HEK293 (cell line): Measurements from ENCODE around the gene FXYD2.

Source experiments
- CTCF ChIA-PET: fragments of 350-600 bp; formaldehyde crosslinking; extraction: SDS; loops from one replicate; lab custom pipeline; 2021; ENCODE audit warnings: antibody characterized with exemption; lab: Yijun Ruan, JAX
- POLR2A ChIA-PET: fragments of 300-600 bp; formaldehyde crosslinking; extraction: SDS; loops from one replicate; lab custom pipeline; 2020; ENCODE audit warnings: antibody characterized with exemption, inconsistent platforms; lab: Yijun Ruan, JAX
- H3K27ac ChIP-seq: fragments of 200-500 bp; sonication (Bioruptor generic); 2 replicates; pipeline ENCODE4 v1.5.1; 2014; ENCODE audit warnings: low read depth, low read length, control low read depth, inconsistent platforms; ENCODE audit errors: extremely low read depth
- H3K36me3 ChIP-seq, 2 experiments: fragments of 200-500 bp in 1 of 2; sonication (Bioruptor generic) in 1 of 2; 1 replicate in 1 of 2; 2 replicates in 1 of 2; pipeline ENCODE4 v1.5.1; 2014 to 2017; ENCODE audit warnings: inconsistent platforms in 2 of 2, low read length in 2 of 2; ENCODE audit not compliant: control insufficient read depth in 2 of 2, insufficient read depth in 1 of 2
- H3K4me1 ChIP-seq: fragments of 200-500 bp; sonication (Bioruptor generic); 2 replicates; pipeline ENCODE4 v1.5.1; 2014; ENCODE audit warnings: mild to moderate bottlenecking, low read length, inconsistent platforms; ENCODE audit not compliant: control insufficient read depth, insufficient read depth
- H3K4me3 ChIP-seq: 2 replicates; pipeline ENCODE4 v1.5.1; 2011; ENCODE audit warnings: low read depth, mild to moderate bottlenecking, control low read depth, low read length, moderate library complexity
- H3K9me3 ChIP-seq: fragments of 200-500 bp; sonication (Bioruptor generic); 2 replicates; pipeline ENCODE4 v1.5.1; 2014; ENCODE audit warnings: low read depth, low read length, inconsistent platforms; ENCODE audit not compliant: control insufficient read depth, insufficient read depth
- HOXC10 ChIP-seq: sonication (generic); formaldehyde crosslinking; IDR thresholded peaks from 2 replicates; pipeline ENCODE4 v1.8.1; 2023; ENCODE audit warnings: mild to moderate bottlenecking, missing genetic modification reagents
- PBX3 ChIP-seq: sonication (generic); formaldehyde crosslinking; IDR thresholded peaks from 2 replicates; pipeline ENCODE4 v1.8.1; 2022; ENCODE audit warnings: mild to moderate bottlenecking, moderate library complexity, missing genetic modification reagents
- PRDM1 ChIP-seq: fragments of 450-650 bp; formaldehyde crosslinking; IDR thresholded peaks from 2 replicates; pipeline ENCODE4; 2016; ENCODE audit warnings: missing biosample characterization, missing genetic modification characterization
- SETDB1 ChIP-seq: IDR thresholded peaks from one replicate; pipeline ENCODE4 v1.6.1; 2017; ENCODE audit warnings: mild to moderate bottlenecking, low read length, moderate library complexity, mixed read lengths; ENCODE audit not compliant: insufficient read length
- ZFP41 ChIP-seq: fragments of 450-650 bp; formaldehyde crosslinking; IDR thresholded peaks from 2 replicates; pipeline ENCODE4 v1.5.1; 2016; ENCODE audit warnings: missing biosample characterization, missing genetic modification characterization, borderline replicate concordance
- ZNF133 ChIP-seq: fragments of 450-650 bp; formaldehyde crosslinking; IDR thresholded peaks from 2 replicates; pipeline ENCODE4 v1.5.1; 2016; ENCODE audit warnings: missing biosample characterization, missing genetic modification characterization
- ZNF148 ChIP-seq: fragments of 450-650 bp; formaldehyde crosslinking; IDR thresholded peaks from 2 replicates; pipeline ENCODE4 v1.5.0; 2017; ENCODE audit warnings: missing biosample characterization, missing genetic modification characterization, borderline replicate concordance
- ZNF335 ChIP-seq: fragments of 450-650 bp; formaldehyde crosslinking; conservative IDR thresholded peaks from 2 replicates; pipeline ENCODE4 v1.5.1; 2016; ENCODE audit warnings: missing biosample characterization, missing genetic modification characterization
- ZNF362 ChIP-seq: fragments of 450-650 bp; formaldehyde crosslinking; IDR thresholded peaks from 2 replicates; pipeline ENCODE4 v1.5.1; 2016; ENCODE audit warnings: missing biosample characterization, missing genetic modification characterization
- ZNF391 ChIP-seq: fragments of 450-650 bp; formaldehyde crosslinking; IDR thresholded peaks from 2 replicates; pipeline ENCODE4 v1.5.1; 2016; ENCODE audit warnings: low read depth, missing biosample characterization, missing genetic modification characterization, borderline replicate concordance
- ZNF404 ChIP-seq: fragments of 450-650 bp; formaldehyde crosslinking; IDR thresholded peaks from 2 replicates; pipeline ENCODE4 v1.5.1; 2017; ENCODE audit warnings: missing biosample characterization, missing genetic modification characterization
- ZNF580 ChIP-seq: fragments of 450-650 bp; formaldehyde crosslinking; IDR thresholded peaks from 2 replicates; pipeline ENCODE4 v1.5.1; 2016; ENCODE audit warnings: missing biosample characterization, missing genetic modification characterization
- ZNF664 ChIP-seq: fragments of 450-650 bp; formaldehyde crosslinking; IDR thresholded peaks from 2 replicates; pipeline ENCODE4 v1.5.1; 2016; ENCODE audit warnings: missing biosample characterization, missing genetic modification characterization
- ZNF76 ChIP-seq: fragments of 450-650 bp; formaldehyde crosslinking; IDR thresholded peaks from 2 replicates; pipeline ENCODE4; 2016; ENCODE audit warnings: low read depth, missing biosample characterization, missing genetic modification characterization, borderline replicate concordance
- ZNF776 ChIP-seq: fragments of 450-650 bp; formaldehyde crosslinking; IDR thresholded peaks from 2 replicates; pipeline ENCODE4 v1.5.0; 2017; ENCODE audit warnings: missing biosample characterization, missing genetic modification characterization, borderline replicate concordance
- TF ChIP-seq, protein P1 (sequence below): fragments of 450-650 bp; formaldehyde crosslinking; IDR thresholded peaks from 2 replicates; pipeline ENCODE4 v1.5.1; 2016; ENCODE audit warnings: missing biosample characterization, missing genetic modification characterization
- TF ChIP-seq, protein P2 (sequence below): fragments of 450-650 bp; formaldehyde crosslinking; IDR thresholded peaks from 2 replicates; pipeline ENCODE4 v1.5.1; 2016; ENCODE audit warnings: missing biosample characterization, missing genetic modification characterization

FXYD2 gene

GRCh38 chr11:117843666-117844484 is 19.3 kb upstream of the FXYD2 start (continued):
- TF ChIP-seq, protein P1, sequence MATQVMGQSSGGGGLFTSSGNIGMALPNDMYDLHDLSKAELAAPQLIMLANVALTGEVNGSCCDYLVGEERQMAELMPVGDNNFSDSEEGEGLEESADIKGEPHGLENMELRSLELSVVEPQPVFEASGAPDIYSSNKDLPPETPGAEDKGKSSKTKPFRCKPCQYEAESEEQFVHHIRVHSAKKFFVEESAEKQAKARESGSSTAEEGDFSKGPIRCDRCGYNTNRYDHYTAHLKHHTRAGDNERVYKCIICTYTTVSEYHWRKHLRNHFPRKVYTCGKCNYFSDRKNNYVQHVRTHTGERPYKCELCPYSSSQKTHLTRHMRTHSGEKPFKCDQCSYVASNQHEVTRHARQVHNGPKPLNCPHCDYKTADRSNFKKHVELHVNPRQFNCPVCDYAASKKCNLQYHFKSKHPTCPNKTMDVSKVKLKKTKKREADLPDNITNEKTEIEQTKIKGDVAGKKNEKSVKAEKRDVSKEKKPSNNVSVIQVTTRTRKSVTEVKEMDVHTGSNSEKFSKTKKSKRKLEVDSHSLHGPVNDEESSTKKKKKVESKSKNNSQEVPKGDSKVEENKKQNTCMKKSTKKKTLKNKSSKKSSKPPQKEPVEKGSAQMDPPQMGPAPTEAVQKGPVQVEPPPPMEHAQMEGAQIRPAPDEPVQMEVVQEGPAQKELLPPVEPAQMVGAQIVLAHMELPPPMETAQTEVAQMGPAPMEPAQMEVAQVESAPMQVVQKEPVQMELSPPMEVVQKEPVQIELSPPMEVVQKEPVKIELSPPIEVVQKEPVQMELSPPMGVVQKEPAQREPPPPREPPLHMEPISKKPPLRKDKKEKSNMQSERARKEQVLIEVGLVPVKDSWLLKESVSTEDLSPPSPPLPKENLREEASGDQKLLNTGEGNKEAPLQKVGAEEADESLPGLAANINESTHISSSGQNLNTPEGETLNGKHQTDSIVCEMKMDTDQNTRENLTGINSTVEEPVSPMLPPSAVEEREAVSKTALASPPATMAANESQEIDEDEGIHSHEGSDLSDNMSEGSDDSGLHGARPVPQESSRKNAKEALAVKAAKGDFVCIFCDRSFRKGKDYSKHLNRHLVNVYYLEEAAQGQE (tag by site-specific recombination) = no peak
- TF ChIP-seq, protein P2, sequence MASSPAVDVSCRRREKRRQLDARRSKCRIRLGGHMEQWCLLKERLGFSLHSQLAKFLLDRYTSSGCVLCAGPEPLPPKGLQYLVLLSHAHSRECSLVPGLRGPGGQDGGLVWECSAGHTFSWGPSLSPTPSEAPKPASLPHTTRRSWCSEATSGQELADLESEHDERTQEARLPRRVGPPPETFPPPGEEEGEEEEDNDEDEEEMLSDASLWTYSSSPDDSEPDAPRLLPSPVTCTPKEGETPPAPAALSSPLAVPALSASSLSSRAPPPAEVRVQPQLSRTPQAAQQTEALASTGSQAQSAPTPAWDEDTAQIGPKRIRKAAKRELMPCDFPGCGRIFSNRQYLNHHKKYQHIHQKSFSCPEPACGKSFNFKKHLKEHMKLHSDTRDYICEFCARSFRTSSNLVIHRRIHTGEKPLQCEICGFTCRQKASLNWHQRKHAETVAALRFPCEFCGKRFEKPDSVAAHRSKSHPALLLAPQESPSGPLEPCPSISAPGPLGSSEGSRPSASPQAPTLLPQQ (tag by site-specific recombination) = no peak
- TF ChIP-seq ZNF362 (tag by site-specific recombination) (no peak), ZNF391 (no peak)

DNA sequence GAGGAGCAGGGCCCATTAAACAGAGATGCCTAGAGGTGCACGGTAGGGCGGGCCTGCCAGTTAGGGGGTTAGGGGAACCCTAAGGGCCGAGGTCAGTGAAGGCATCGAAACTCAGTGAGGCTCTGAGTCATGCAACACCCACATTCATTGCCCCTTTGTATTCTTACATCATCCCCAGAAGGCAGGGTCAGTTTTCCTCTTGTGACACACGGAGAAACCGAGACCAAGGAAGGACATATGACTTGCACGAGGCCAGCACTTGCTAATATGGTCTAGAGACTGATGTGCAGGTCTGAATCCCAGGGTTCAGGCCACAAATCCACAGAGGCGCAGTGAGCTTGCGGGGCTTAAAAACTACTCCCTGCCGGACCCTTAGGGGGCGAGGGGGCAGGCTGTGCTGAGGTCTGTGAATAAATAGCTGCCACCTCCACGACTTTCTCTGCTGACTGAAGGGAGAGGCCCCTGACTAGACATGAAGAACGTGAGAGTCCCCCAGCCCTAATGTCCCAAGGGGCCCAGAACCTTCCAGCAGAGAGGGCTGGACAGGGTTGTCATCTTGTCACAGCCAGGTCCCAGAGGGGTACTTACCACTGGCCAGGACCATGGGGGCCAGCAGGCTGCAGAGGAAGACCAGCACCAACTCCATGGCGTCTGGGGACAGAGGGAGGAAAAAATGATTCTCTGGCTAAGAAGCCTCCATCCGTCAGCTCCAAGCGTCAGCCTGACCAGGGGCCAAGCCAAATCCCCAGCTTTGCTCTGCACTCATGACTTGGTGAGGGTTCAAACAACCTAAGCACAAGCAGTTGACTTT is 17.8 kb upstream of the FXYD2 start:
- ChIA-PET CTCF (interaction anchor here (0.6 to 5.4 kb wide), 12 partner anchors 11 to 211 kb away, joined by 3 to 169 read pairs (median 8); no protein-coding TSS in a partner anchor), POLR2A (no interaction called here)
- Histone ChIP-seq H3K4me1 (no peaks in the 10 kb centered on the region), H3K27ac (no peak overlapping the region), H3K4me3 (no peak overlapping the region), H3K36me3 (no peaks in the 10 kb centered on the region), H3K9me3 (no peaks in the 10 kb centered on the region)
- no peak for TF ChIP-seq ZNF76 (tag by site-specific recombination)
- TF ChIP-seq ZNF335 (tag by site-specific recombination) = no peak
- no peak for TF ChIP-seq PRDM1 (tag by site-specific recombination)
- no peak for TF ChIP-seq ZNF776 (tag by site-specific recombination)
- TF ChIP-seq ZNF664 (tag by site-specific recombination) = no peak
- no peak for TF ChIP-seq ZNF148 (tag by site-specific recombination)
- TF ChIP-seq ZNF580 (tag by site-specific recombination) = no peak
- TF ChIP-seq ZNF133 (tag by site-specific recombination) = no peak
- TF ChIP-seq ZNF404 (tag by site-specific recombination) = no peak
- TF ChIP-seq ZFP41 (tag by site-specific recombination) = no peak
- no peak for TF ChIP-seq PBX3 (CRISPR knock-in tag)
- TF ChIP-seq HOXC10 (CRISPR knock-in tag) = no peak
- no peak for TF ChIP-seq SETDB1
